ENCODE data around the gene GALE. TPM values are rescaled to one million over a fixed set of nuclear protein-coding genes. Genes with fewer than 3 reads are reported as not detected.

The GALE gene
- total and polyA plus RNA-seq, 2 donors (not counting 3 experiments of a cell fraction or from before 2014, with no cell fraction given) = 42.9 to 64.7 TPM

GRCh38 chr1:23806280-23806679 is 5.7 kb upstream of the GALE start:
- intact Hi-C loops (cut with micrococcal nuclease) = loop anchor here (5.0 kb wide), 1 partner anchor 221 kb away; no protein-coding TSS in a partner anchor
- FAIRE-seq = no peak

DNA sequence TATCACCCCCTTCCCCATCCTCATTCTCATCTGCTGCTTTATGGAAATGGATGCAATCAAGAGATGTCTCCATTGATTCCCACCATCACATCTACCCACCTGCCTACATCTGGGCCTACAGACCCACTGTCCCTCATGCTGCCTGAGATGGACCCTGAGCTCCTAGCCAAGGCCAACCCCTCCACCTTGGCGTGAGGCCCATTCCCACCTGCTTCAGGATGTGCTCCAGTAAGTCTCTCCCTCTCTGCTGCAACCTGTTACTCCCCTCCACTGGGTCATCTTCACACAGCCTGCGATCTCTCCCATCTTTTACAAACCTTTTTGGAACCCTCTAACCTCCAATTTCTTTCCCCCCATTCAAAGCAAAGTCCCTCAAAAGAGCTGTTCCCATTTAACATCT is 4.5 kb upstream of the GALE start:
- CTCF ChIA-PET = interaction anchor here (1.5 to 1.6 kb wide), 2 partner anchors 33 to 112 kb away, joined by 3 to 8 read pairs; no protein-coding TSS in a partner anchor
- intact Hi-C loops (cut with micrococcal nuclease) = loop anchor here (5.0 kb wide), 1 partner anchor 222 kb away; no protein-coding TSS in a partner anchor
- peaks cover 4% of the 10 kb centered on the region for H3K4me1 ChIP-seq (ENCODE audit: control insufficient read depth, extremely low read depth, insufficient read depth, low read length)
- H3K27me3 ChIP-seq (ENCODE audit: control insufficient read depth in 2 of 2, insufficient read depth in 2 of 2, low read length in 2 of 2) = no peaks in the 10 kb centered on the region
- POLR2A ChIA-PET = no interaction called here
- no peak for TF ChIP-seq GATA2 (IDR thresholded peaks at IDR 0.05; ENCODE audit: insufficient read depth, insufficient read length, low read depth, low read length)
- TF ChIP-seq, protein P1, sequence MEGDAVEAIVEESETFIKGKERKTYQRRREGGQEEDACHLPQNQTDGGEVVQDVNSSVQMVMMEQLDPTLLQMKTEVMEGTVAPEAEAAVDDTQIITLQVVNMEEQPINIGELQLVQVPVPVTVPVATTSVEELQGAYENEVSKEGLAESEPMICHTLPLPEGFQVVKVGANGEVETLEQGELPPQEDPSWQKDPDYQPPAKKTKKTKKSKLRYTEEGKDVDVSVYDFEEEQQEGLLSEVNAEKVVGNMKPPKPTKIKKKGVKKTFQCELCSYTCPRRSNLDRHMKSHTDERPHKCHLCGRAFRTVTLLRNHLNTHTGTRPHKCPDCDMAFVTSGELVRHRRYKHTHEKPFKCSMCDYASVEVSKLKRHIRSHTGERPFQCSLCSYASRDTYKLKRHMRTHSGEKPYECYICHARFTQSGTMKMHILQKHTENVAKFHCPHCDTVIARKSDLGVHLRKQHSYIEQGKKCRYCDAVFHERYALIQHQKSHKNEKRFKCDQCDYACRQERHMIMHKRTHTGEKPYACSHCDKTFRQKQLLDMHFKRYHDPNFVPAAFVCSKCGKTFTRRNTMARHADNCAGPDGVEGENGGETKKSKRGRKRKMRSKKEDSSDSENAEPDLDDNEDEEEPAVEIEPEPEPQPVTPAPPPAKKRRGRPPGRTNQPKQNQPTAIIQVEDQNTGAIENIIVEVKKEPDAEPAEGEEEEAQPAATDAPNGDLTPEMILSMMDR (IDR thresholded peaks at IDR 0.05; ENCODE audit: extremely low read depth in 1 of 2, insufficient read depth in 1 of 2, low read depth in 1 of 2, low read length in 2 of 2) = no peak
- TF ChIP-seq EZH2 (IDR thresholded peaks at IDR 0.05; ENCODE audit: borderline replicate concordance, low read depth, low read length, severe bottlenecking) = no peak
- TF ChIP-seq, protein P2, sequence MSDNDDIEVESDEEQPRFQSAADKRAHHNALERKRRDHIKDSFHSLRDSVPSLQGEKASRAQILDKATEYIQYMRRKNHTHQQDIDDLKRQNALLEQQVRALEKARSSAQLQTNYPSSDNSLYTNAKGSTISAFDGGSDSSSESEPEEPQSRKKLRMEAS (IDR thresholded peaks at IDR 0.05; ENCODE audit: insufficient read depth, insufficient read length) = no peak
- no peak for TF ChIP-seq MYC (IDR thresholded peaks at IDR 0.05; ENCODE audit: low read depth, low read length)
- FAIRE-seq = no peak
- H3K9me3 ChIP-seq (replicated peaks; ENCODE audit: control insufficient read depth, insufficient read depth, low read length) = no peaks in the 10 kb centered on the region
- H3K27ac ChIP-seq (ENCODE audit: insufficient read depth, low read depth, low read length) = no peak overlapping the region
- H3K79me2 ChIP-seq (ENCODE audit: control insufficient read depth, insufficient read depth, low read length) = no peaks in the 10 kb centered on the region
- H2AFZ ChIP-seq (ENCODE audit: low read depth, low read length) = no peak overlapping the region
- no TSS peak for BruUV-seq (replicated peaks)
- peaks cover 0 to 2% of the 10 kb centered on the region in 2 experiments for H3K36me3 ChIP-seq (ENCODE audit: control insufficient read depth in 2 of 2, extremely low read depth in 1 of 2, insufficient read depth in 2 of 2, low read length in 2 of 2)
- no peaks in the 10 kb centered on the region for H4K20me1 ChIP-seq (replicated peaks; ENCODE audit: control insufficient read depth, extremely low read depth, insufficient read depth, low read length)
- H3K4me2 ChIP-seq (ENCODE audit: insufficient read depth, low read length) = no peak overlapping the region
- no peak for DNase-seq (ENCODE audit: low read depth, low spot score)
- no peak overlapping the region for H3K4me3 ChIP-seq (replicated peaks in 1 of 3; ENCODE audit: insufficient read depth in 1 of 3, low read depth in 1 of 3, low read length in 3 of 3)
- dilution Hi-C loops (cut with MboI; ENCODE audit: extremely low pct_ligation_motif_present, low sequenced_read_pairs) = no loop called here
- H3K9ac ChIP-seq (replicated peaks; ENCODE audit: extremely low read depth, insufficient read depth, low read length) = no peak overlapping the region
- H3K9me1 ChIP-seq (replicated peaks; ENCODE audit: control insufficient read depth, extremely low read depth, insufficient read depth, low read length) = no peaks in the 10 kb centered on the region

More at GRCh38 chr1:23806280-23806679, 5.7 kb upstream of the GALE start:
- peaks cover 2% of the 10 kb centered on the region for H3K4me1 ChIP-seq (ENCODE audit: control insufficient read depth, extremely low read depth, insufficient read depth, low read length)
- H3K27ac ChIP-seq (ENCODE audit: insufficient read depth, low read depth, low read length) = no peak overlapping the region
- CTCF ChIA-PET = interaction anchor here (1.5 to 1.6 kb wide), 2 partner anchors 34 to 110 kb away, joined by 3 to 8 read pairs; no protein-coding TSS in a partner anchor
- H3K9me1 ChIP-seq (replicated peaks; ENCODE audit: control insufficient read depth, extremely low read depth, insufficient read depth, low read length) = no peaks in the 10 kb centered on the region
- TF ChIP-seq MYC (IDR thresholded peaks at IDR 0.05; ENCODE audit: low read depth, low read length) (no peak), EZH2 (IDR thresholded peaks at IDR 0.05; ENCODE audit: borderline replicate concordance, low read depth, low read length, severe bottlenecking) (no peak), FOS (IDR thresholded peaks at IDR 0.05; ENCODE audit: borderline replicate concordance, insufficient read depth, low read length) (no peak)
- H3K36me3 ChIP-seq (ENCODE audit: control insufficient read depth in 2 of 2, extremely low read depth in 1 of 2, insufficient read depth in 2 of 2, low read length in 2 of 2) = peaks cover 0 to 2% of the 10 kb centered on the region in 2 experiments
- BruUV-seq (replicated peaks) = no TSS peak
- dilution Hi-C loops (cut with MboI; ENCODE audit: extremely low pct_ligation_motif_present, low sequenced_read_pairs) = no loop called here
- DNase-seq (ENCODE audit: low read depth, low spot score) = no peak
- H3K9me3 ChIP-seq (replicated peaks; ENCODE audit: control insufficient read depth, insufficient read depth, low read length) = no peaks in the 10 kb centered on the region
- POLR2A ChIA-PET = no interaction called here
- H3K4me3 ChIP-seq (replicated peaks in 1 of 3; ENCODE audit: insufficient read depth in 1 of 3, low read depth in 1 of 3, low read length in 3 of 3) = no peak overlapping the region
- H2AFZ ChIP-seq (ENCODE audit: low read depth, low read length) = no peak overlapping the region
- no peaks in the 10 kb centered on the region for H3K27me3 ChIP-seq (ENCODE audit: control insufficient read depth in 2 of 2, insufficient read depth in 2 of 2, low read length in 2 of 2)
- no peak overlapping the region for H3K9ac ChIP-seq (replicated peaks; ENCODE audit: extremely low read depth, insufficient read depth, low read length)
- no peaks in the 10 kb centered on the region for H4K20me1 ChIP-seq (replicated peaks; ENCODE audit: control insufficient read depth, extremely low read depth, insufficient read depth, low read length)
- no peaks in the 10 kb centered on the region for H3K79me2 ChIP-seq (ENCODE audit: control insufficient read depth, insufficient read depth, low read length)
- no peak overlapping the region for H3K4me2 ChIP-seq (ENCODE audit: insufficient read depth, low read length)

Data from endothelial cell of umbilical vein (primary cell).